ENCODE results near the gene DNAH10. TPM values are rescaled to one million over a fixed set of nuclear protein-coding genes. Genes with fewer than 3 reads are reported as not detected.

The DNAH10 gene
- total RNA-seq, 1 experiment from 2014 or later: 0.17 TPM

GRCh38 chr12:123958462-123958861, 196.4 kb downstream of the DNAH10 start:
- H2BK20ac ChIP-seq (ENCODE audit: low read depth, low read length, poor library complexity, severe bottlenecking): no peak overlapping the region
- no peaks in the 10 kb centered on the region for H3K79me1 ChIP-seq (ENCODE audit: insufficient read depth, low read depth, low read length, poor library complexity, severe bottlenecking)
- H3K4ac ChIP-seq (ENCODE audit: low read depth, low read length): no peak overlapping the region
- no peak overlapping the region for H4K91ac ChIP-seq (ENCODE audit: insufficient read length, low read depth, low read length)
- no peak overlapping the region for H3K56ac ChIP-seq (ENCODE audit: insufficient read length, low read depth, low read length)
- H3K23me2 ChIP-seq (ENCODE audit: insufficient read length, low read depth, low read length, poor library complexity, severe bottlenecking): no peaks in the 10 kb centered on the region
- H2AK5ac ChIP-seq (ENCODE audit: insufficient read length, low read length): no peak overlapping the region
- no peak for DNase-seq
- H3K36me3 Mint-ChIP-seq (ENCODE audit: insufficient read depth in 1 of 3, low read depth in 3 of 3): no peaks in the 10 kb centered on the region
- no peak overlapping the region for H4K8ac ChIP-seq (replicated peaks; ENCODE audit: insufficient read length, low read depth, low read length)
- no peak overlapping the region for H3K9ac ChIP-seq (ENCODE audit: extremely low read depth, insufficient read length, low read length)
- no peaks in the 10 kb centered on the region for H3K4me1 Mint-ChIP-seq
- no peaks in the 10 kb centered on the region for H3K4me1 ChIP-seq (ENCODE audit: insufficient read depth, low read length)
- H3K27ac ChIP-seq (ENCODE audit: insufficient read length, low read depth, low read length): no peak overlapping the region
- TF ChIP-seq CTCF (conservative IDR thresholded peaks at IDR 0.05): no peak
- no peaks in the 10 kb centered on the region for H3K9me3 Mint-ChIP-seq
- H3K27me3 Mint-ChIP-seq (ENCODE audit: low read depth): peaks cover 100% of the 10 kb centered on the region
- no peak overlapping the region for H3K4me2 ChIP-seq (ENCODE audit: insufficient read depth, insufficient read length, low read length)
- H3K23ac ChIP-seq (ENCODE audit: insufficient read length, low read depth, low read length): no peak overlapping the region
- H2BK12ac ChIP-seq (ENCODE audit: insufficient read length, low read depth, low read length): no peak overlapping the region
- no peak overlapping the region for H3K14ac ChIP-seq (ENCODE audit: insufficient read depth, low read length)
- H3K27ac Mint-ChIP-seq: no peak overlapping the region
- no peaks in the 10 kb centered on the region for H4K20me1 ChIP-seq (ENCODE audit: control insufficient read depth, insufficient read depth, insufficient read length)
- no peak overlapping the region for H2BK5ac ChIP-seq (ENCODE audit: insufficient read length, low read length)
- H3K27me3 ChIP-seq (ENCODE audit: insufficient read depth, low read length): peaks cover 31% of the 10 kb centered on the region
- H3T11ph ChIP-seq (ENCODE audit: low read length): no peak overlapping the region
- no peak overlapping the region for H2BK15ac ChIP-seq (ENCODE audit: low read depth, low read length)
- H2AFZ ChIP-seq (ENCODE audit: low read length): no peak overlapping the region
- no peak overlapping the region for H2BK120ac ChIP-seq (ENCODE audit: low read depth, low read length, poor library complexity, severe bottlenecking)
- H3K4me3 Mint-ChIP-seq: no peak overlapping the region
- no CpG with 5 or more reads among the region's 8 CpGs for WGBS (ENCODE audit: extremely low coverage, insufficient read length, low lambda C conversion rate)
- H3K79me2 ChIP-seq (ENCODE audit: insufficient read depth, low read length): no peaks in the 10 kb centered on the region
- H3K9me3 ChIP-seq (ENCODE audit: control insufficient read depth, low read depth, low read length): no peaks in the 10 kb centered on the region
- H3K18ac ChIP-seq (ENCODE audit: insufficient read length, low read depth, low read length): no peak overlapping the region
- H4K5ac ChIP-seq (ENCODE audit: insufficient read length, low read depth, low read length): no peak overlapping the region

Data from H9 (cell line).